Raji (cell line): ENCODE results near the gene CLDN7.

Experiments used
- POLR2A ChIP-seq: IDR thresholded peaks from 2 replicates; pipeline ENCODE4 v1.6.1; 2011; ENCODE audit warnings: low read depth, low read length, control low read depth; ENCODE audit not compliant: insufficient read depth

Gene CLDN7

DNA sequence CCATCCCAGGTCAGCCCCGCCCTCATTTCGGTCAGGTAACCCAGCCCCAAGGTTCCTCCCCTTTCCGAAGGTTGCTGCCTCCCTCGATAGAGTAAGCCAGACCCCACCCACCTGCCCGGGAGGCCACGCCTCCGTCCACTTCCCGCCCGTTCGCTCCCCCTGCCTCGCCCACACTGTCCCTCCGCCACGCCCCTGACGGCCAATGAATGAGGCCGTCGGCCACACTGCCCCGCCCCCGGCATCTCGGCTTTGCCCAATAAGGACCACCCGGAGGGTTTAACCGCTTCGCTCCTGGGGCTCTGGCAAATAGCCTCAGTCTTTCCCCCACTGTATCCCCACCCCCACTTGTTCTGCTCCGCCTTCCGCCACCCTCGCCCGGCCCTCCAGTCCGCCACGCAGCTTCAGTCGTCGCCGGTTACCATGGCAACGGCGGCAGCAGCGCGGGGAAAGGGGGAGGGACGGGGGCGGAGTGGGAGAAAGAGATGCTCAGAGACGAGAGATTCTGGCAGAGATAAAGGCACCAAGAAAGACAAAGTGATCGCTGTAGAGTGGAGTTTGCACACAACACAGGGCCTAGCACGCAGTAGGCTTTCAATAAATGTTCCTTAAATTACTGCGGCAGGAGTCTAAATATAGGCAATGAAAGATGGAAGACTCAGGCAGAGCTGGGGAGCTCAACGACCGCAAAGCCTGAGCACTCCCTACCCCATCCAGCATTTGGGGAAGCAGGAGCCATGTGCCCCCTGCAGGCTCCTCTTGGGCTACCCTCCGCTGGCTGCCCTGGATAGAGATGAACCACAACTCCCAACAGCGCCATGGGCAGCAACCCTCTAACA is 47.8 kb downstream of the CLDN7 start:
- TF ChIP-seq POLR2A, result peak; percentile 43; the same call in 1 of the 2 replicates

DNA sequence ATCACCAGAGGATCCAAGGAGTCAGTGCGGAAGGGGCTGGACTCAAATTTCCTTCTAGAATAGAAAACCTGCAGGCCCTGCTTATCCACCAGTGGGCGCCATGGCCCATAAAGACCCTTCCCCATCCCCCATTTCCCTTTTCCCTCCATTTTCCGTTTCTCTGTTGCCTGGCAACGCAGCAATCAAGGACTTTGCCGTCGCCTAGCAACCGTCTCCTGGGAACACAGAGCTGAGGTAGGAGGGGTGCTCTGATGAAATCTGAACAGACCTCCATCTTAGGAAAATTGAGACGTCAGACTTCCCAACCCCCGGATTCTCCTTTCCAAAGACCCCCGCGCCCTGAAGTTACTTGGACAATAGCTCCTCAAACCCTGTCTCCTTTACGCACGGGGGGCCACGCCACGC is 48.4 kb downstream of the CLDN7 start:
- no peak for TF ChIP-seq POLR2A

DNA sequence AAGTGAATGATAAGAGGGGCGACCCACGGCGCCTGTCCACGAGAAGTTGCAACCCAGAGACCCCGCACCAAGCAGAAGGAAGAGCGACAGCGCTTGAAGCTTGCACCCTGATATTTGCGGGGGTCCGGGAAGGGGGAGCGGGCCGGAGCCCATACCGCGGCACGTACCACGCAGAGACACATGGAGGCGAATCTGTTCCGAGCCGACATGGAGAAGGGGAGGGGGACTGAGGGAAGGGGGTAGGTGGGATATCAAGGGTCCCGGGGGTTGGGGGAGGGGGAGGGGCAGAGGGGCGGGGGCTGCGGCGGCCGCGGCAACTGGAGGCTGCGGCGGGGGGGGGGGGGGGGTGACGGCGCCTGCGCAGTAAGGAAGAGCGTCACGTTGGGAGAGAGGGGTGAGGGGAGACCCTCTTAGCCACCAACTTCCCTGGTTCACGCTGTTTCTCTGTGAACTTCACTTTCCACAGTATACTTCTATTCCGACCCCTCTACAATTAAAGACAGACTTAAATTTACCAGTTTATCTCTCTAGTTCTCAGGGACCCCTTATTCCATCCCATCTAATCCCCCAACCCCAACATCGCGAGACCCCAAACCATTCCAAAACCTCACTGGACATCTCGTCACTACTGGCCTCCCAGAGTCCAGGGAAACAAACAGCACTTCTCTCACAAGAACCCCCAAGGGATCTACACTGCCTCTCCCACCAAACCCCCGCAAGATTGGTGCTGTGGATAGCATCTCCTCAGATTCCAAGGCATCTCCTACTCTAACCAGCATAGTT is 50.6 kb downstream of the CLDN7 start:
- no peak for TF ChIP-seq POLR2A
